Osteocyte (in vitro differentiated cells): Measurements from ENCODE around the gene EEF1A2. TPM values are rescaled to one million over a fixed set of nuclear protein-coding genes. Genes with fewer than 3 reads are reported as not detected.

Experiments used
- DNase-seq: peaks from one replicate; pipeline ENCODE4 v3.0.0; 2021; ENCODE audit warnings: mixed read lengths; ENCODE audit not compliant: unreplicated experiment; ENCODE audit errors: extremely low spot score
- H3K27ac Mint-ChIP-seq: one replicate; pipeline ENCODE4 v1.8.0; 2021; ENCODE audit warnings: mild to moderate bottlenecking, mixed read lengths; ENCODE audit not compliant: unreplicated experiment
- H3K27me3 Mint-ChIP-seq: one replicate; pipeline ENCODE4 v1.8.0; 2021; ENCODE audit warnings: mixed read lengths; ENCODE audit not compliant: unreplicated experiment
- H3K36me3 Mint-ChIP-seq: one replicate; pipeline ENCODE4 v1.8.0; 2021; ENCODE audit warnings: mixed read lengths; ENCODE audit not compliant: unreplicated experiment
- H3K4me1 Mint-ChIP-seq: one replicate; pipeline ENCODE4 v1.8.0; 2021; ENCODE audit warnings: mixed read lengths; ENCODE audit not compliant: unreplicated experiment
- H3K4me3 Mint-ChIP-seq: one replicate; pipeline ENCODE4 v1.8.0; 2021; ENCODE audit warnings: mild to moderate bottlenecking, moderate library complexity, mixed read lengths; ENCODE audit not compliant: unreplicated experiment
- H3K9me3 Mint-ChIP-seq: one replicate; pipeline ENCODE4 v1.8.0; 2021; ENCODE audit warnings: mixed read lengths; ENCODE audit not compliant: unreplicated experiment
- CTCF ChIP-seq: fragments of 200-600 bp; sonication (generic); IDR thresholded peaks from 2 replicates; pipeline ENCODE4 v1.5.0; 2021; ENCODE audit warnings: antibody characterized with exemption, mild to moderate bottlenecking, moderate library complexity
- total RNA-seq: library from RNA; stranded (reverse); gene quantifications from 2 replicates; pipeline ENCODE4 v1.2.1, GENCODE V29; 2021

The EEF1A2 gene
- total RNA-seq, 1 donor from 2014 or later: 0.56 TPM

GRCh38 chr20:63546256-63546955 lies 47.5 kb upstream of the EEF1A2 start:
- H3K9me3 Mint-ChIP-seq: no peaks in the 10 kb centered on the region
- no peak for TF ChIP-seq CTCF
- peaks cover 6% of the 10 kb centered on the region for H3K4me1 Mint-ChIP-seq
- peaks cover 5% of the 10 kb centered on the region for H3K27me3 Mint-ChIP-seq
- no peak for DNase-seq
- H3K27ac Mint-ChIP-seq: no peak overlapping the region
- H3K36me3 Mint-ChIP-seq: no peaks in the 10 kb centered on the region
- no peak overlapping the region for H3K4me3 Mint-ChIP-seq

- no peak for DNase-seq
- Mint-ChIP-seq H3K4me1 (peaks cover 6% of the 10 kb centered on the region), H3K36me3 (no peaks in the 10 kb centered on the region), H3K27ac (no peak overlapping the region), H3K9me3 (no peaks in the 10 kb centered on the region), H3K4me3 (no peak overlapping the region), H3K27me3 (peaks cover 5% of the 10 kb centered on the region)
- no peak for TF ChIP-seq CTCF
Observed at GRCh38 chr20:63545814-63546213, 46.9 kb upstream of the EEF1A2 start.

DNA sequence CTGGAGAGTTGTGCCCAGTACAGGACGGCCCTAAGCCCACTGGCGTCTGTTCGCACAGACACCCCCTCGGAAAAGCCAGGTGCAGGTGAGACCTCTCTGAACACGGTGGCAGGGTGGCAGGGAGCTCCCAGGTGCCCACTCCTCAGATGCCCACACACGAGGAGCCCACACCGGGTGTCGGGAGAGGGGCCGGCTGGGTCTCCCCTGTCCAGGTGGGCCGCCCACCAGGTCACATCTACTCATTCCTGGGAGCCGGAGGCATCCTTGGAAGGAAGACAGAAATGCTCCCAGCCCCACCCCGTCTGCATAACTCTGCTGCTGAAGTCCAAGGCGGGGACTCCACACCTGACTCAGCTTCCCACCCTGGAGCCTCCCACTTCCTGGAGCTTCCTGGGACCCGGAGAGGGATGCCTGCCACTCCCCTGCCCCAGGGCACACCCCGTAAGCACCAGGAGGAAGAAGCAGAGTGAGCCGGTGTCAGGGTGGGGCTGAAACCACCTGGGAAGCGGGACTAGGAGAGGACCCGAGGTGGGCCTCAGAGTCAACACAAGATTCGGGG lies 46.2 kb upstream of the EEF1A2 start:
- H3K27ac Mint-ChIP-seq: no peak overlapping the region
- H3K9me3 Mint-ChIP-seq: no peaks in the 10 kb centered on the region
- no peaks in the 10 kb centered on the region for H3K36me3 Mint-ChIP-seq
- H3K4me1 Mint-ChIP-seq: peaks cover 6% of the 10 kb centered on the region
- TF ChIP-seq CTCF: no peak
- no peak overlapping the region for H3K4me3 Mint-ChIP-seq
- no peak for DNase-seq
- peaks cover 5% of the 10 kb centered on the region for H3K27me3 Mint-ChIP-seq

DNA sequence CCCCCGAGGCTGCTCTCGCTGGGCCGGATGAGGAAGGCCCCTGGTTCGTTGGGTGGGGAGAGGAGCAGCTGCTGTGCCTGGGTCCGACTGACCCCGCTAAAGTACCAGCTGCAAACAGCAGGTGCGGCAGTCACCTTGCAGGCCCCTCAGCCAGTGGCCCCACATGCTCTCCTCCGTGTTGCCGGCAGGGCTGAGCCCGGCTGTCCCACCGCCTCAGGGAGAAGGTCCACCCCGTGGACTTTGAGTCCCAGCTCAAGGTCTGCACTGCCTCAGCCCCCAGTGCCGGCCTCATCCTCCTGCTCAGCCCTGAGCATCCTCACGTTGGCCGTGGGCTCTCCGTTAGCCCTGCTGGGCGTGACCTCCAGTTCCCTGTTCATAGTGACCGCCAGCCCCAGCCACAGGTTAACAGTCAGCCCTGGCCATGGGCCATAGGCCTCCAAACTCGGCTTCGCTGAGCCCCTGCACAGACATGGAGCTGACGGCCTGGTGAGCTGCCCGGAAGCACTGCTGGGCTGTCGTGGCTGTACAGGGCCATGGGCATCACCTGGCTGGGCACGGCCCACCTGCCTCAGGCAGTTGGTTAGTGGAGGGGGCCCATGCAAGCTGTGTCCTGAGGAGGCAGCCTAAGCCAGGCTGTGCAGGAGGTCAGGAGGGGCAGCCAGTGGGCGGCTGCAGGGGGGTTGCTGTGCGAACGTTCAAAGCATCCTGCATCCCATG lies 45.5 kb upstream of the EEF1A2 start:
- H3K4me1 Mint-ChIP-seq: peaks cover 6% of the 10 kb centered on the region
- H3K36me3 Mint-ChIP-seq: no peaks in the 10 kb centered on the region
- H3K9me3 Mint-ChIP-seq: no peaks in the 10 kb centered on the region
- peaks cover 5% of the 10 kb centered on the region for H3K27me3 Mint-ChIP-seq
- no peak overlapping the region for H3K4me3 Mint-ChIP-seq
- no peak for TF ChIP-seq CTCF
- DNase-seq: no peak
- H3K27ac Mint-ChIP-seq: no peak overlapping the region

DNA sequence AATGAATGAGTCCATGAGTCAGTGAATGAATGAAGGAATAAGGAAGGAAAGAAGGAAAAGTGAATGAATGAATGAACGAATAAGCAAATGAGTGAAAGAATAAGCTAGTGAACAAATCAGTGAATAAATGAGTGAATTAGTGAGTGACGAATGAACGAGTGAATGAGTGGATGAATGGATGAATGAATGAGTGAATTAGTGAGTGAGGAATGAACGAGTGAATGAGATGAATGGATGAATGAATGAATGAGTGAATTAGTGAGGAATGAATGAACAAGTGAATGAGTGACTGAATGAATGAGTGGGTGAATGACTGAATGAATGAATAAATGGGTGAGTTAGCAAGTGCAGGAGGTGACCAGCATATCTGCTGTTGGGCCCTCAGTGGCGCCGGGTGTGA lies 44.9 kb upstream of the EEF1A2 start:
- Mint-ChIP-seq H3K4me1 (peaks cover 6% of the 10 kb centered on the region), H3K9me3 (no peaks in the 10 kb centered on the region), H3K27ac (no peak overlapping the region), H3K36me3 (no peaks in the 10 kb centered on the region), H3K4me3 (no peak overlapping the region), H3K27me3 (peaks cover 5% of the 10 kb centered on the region)
- DNase-seq: no peak
- TF ChIP-seq CTCF: no peak
